HG02870 (cell line): ENCODE data around the gene SPSB1.

ENCODE experiments used
- ATAC-seq: cut with Tn5 transposase; IDR thresholded peaks from one replicate; pipeline ENCODE4 v1.9.1; 2021; ENCODE audit warnings: mild to moderate bottlenecking, moderate library complexity; ENCODE audit not compliant: unreplicated experiment

The SPSB1 gene

GRCh38 chr1:9340864-9341263 is 48.2 kb downstream of the SPSB1 start:
- ATAC-seq = no peak

GRCh38 chr1:9341301-9341845 is 48.7 kb downstream of the SPSB1 start:
- no peak for ATAC-seq

- no peak for ATAC-seq
Measured at GRCh38 chr1:9343269-9343668, 50.6 kb downstream of the SPSB1 start.

- no peak for ATAC-seq
Measured at GRCh38 chr1:9344426-9345200, 51.9 kb downstream of the SPSB1 start.

- ATAC-seq = no peak
Measured at GRCh38 chr1:9345471-9345870, 52.8 kb downstream of the SPSB1 start.

- ATAC-seq = no peak
Measured at GRCh38 chr1:9345922-9346321, 53.2 kb downstream of the SPSB1 start.

- no peak for ATAC-seq
Measured at GRCh38 chr1:9346566-9346965, 53.9 kb downstream of the SPSB1 start.

- no peak for ATAC-seq
Measured at GRCh38 chr1:9347095-9347850, 54.6 kb downstream of the SPSB1 start.

GRCh38 chr1:9349331-9349851 is 56.7 kb downstream of the SPSB1 start:
- no peak for ATAC-seq

- ATAC-seq = no peak
Measured at GRCh38 chr1:9350013-9350908, 57.6 kb downstream of the SPSB1 start.

- ATAC-seq = no peak
Measured at GRCh38 chr1:9350960-9351359, 58.3 kb downstream of the SPSB1 start.

- ATAC-seq = no peak
Measured at GRCh38 chr1:9351654-9352271, 59.1 kb downstream of the SPSB1 start.

GRCh38 chr1:9352377-9353134 is 59.9 kb downstream of the SPSB1 start:
- no peak for ATAC-seq

- no peak for ATAC-seq
Measured at GRCh38 chr1:9355503-9355902, 62.8 kb downstream of the SPSB1 start.

GRCh38 chr1:9356021-9356420 is 63.3 kb downstream of the SPSB1 start:
- ATAC-seq = no peak

GRCh38 chr1:9356829-9357466 is 64.3 kb downstream of the SPSB1 start:
- ATAC-seq = no peak

GRCh38 chr1:9357958-9358357 is 65.3 kb downstream of the SPSB1 start:
- ATAC-seq = no peak

- no peak for ATAC-seq
Measured at GRCh38 chr1:9360371-9361064, 67.8 kb downstream of the SPSB1 start.
